H7 (cell line): ENCODE measurements around the gene VSTM2B. TPM values are rescaled to one million over a fixed set of nuclear protein-coding genes. Genes with fewer than 3 reads are reported as not detected.

Source experiments
- DNase-seq: peaks from one replicate; pipeline ENCODE4 v3.0.0; 2012
- H3K27me3 ChIP-seq: 2 replicates; pipeline ENCODE4 v1.6.0; 2011; ENCODE audit warnings: mild to moderate bottlenecking, low read length; ENCODE audit not compliant: control insufficient read depth, insufficient read depth
- H3K36me3 ChIP-seq: replicated peaks from 2 replicates; pipeline ENCODE4 v1.5.1; 2011; ENCODE audit warnings: low read length; ENCODE audit not compliant: control insufficient read depth, insufficient read depth
- H3K4me3 ChIP-seq: 2 replicates; pipeline ENCODE4 v1.5.1; 2011; ENCODE audit warnings: low read depth, mild to moderate bottlenecking, control low read depth, low read length, moderate library complexity; ENCODE audit not compliant: insufficient read depth
- total RNA-seq: library from RNA; depleted of rRNA; stranded (reverse); fragments of >200 nt; shearing (Covaris generic); gene quantifications from 2 replicates; pipeline ENCODE4 v1.2.3, GENCODE V29; 2014

Gene VSTM2B
- total RNA-seq, 1 experiment from 2014 or later, result 0.48 TPM

- Histone ChIP-seq H3K4me3 (no peak overlapping the region), H3K27me3 (no peaks in the 10 kb centered on the region), H3K36me3 (no peaks in the 10 kb centered on the region)
- DNase-seq, result peak; percentile 34
Measured at GRCh38 chr19:29563486-29564101, 37.8 kb downstream of the VSTM2B start.

- H3K36me3 ChIP-seq, result no peaks in the 10 kb centered on the region
- DNase-seq, result peak; percentile 41
- H3K4me3 ChIP-seq, result no peak overlapping the region
- H3K27me3 ChIP-seq, result no peaks in the 10 kb centered on the region
Measured at GRCh38 chr19:29564574-29565005, 38.8 kb downstream of the VSTM2B start.

- peak; percentile 39 for DNase-seq
- H3K4me3 ChIP-seq, result no peak overlapping the region
- H3K36me3 ChIP-seq, result no peaks in the 10 kb centered on the region
- no peaks in the 10 kb centered on the region for H3K27me3 ChIP-seq
Measured at GRCh38 chr19:29565171-29565570, 39.4 kb downstream of the VSTM2B start.

- H3K27me3 ChIP-seq, result no peaks in the 10 kb centered on the region
- no peak for DNase-seq
- no peaks in the 10 kb centered on the region for H3K36me3 ChIP-seq
- no peak overlapping the region for H3K4me3 ChIP-seq
Measured at GRCh38 chr19:29566496-29567054, 40.8 kb downstream of the VSTM2B start.

GRCh38 chr19:29567366-29567915 is 41.6 kb downstream of the VSTM2B start:
- Histone ChIP-seq H3K36me3 (no peaks in the 10 kb centered on the region), H3K27me3 (no peaks in the 10 kb centered on the region), H3K4me3 (no peak overlapping the region)
- no peak for DNase-seq

GRCh38 chr19:29568036-29569025 is 42.5 kb downstream of the VSTM2B start:
- peak; percentile 59 for DNase-seq
- no peaks in the 10 kb centered on the region for H3K36me3 ChIP-seq
- H3K27me3 ChIP-seq, result no peaks in the 10 kb centered on the region
- no peak overlapping the region for H3K4me3 ChIP-seq

GRCh38 chr19:29569038-29569911 is 43.5 kb downstream of the VSTM2B start:
- H3K4me3 ChIP-seq, result no peak overlapping the region
- H3K36me3 ChIP-seq, result no peaks in the 10 kb centered on the region
- no peaks in the 10 kb centered on the region for H3K27me3 ChIP-seq
- no peak for DNase-seq

- H3K36me3 ChIP-seq, result no peaks in the 10 kb centered on the region
- no peak for DNase-seq
- no peaks in the 10 kb centered on the region for H3K27me3 ChIP-seq
- no peak overlapping the region for H3K4me3 ChIP-seq
Measured at GRCh38 chr19:29571181-29571580, 45.4 kb downstream of the VSTM2B start.

GRCh38 chr19:29573486-29573885 is 47.7 kb downstream of the VSTM2B start:
- Histone ChIP-seq H3K36me3 (no peaks in the 10 kb centered on the region), H3K4me3 (no peak overlapping the region), H3K27me3 (0 out of 2 replicates have a peak, but pooled peaks cover 1% of the 10 kb centered on the region)
- DNase-seq, result no peak

- no peak for DNase-seq
- no peak overlapping the region for H3K4me3 ChIP-seq
- no peaks in the 10 kb centered on the region for H3K36me3 ChIP-seq
- H3K27me3 ChIP-seq, result 0 out of 2 replicates have a peak, but pooled peaks cover 1% of the 10 kb centered on the region
Measured at GRCh38 chr19:29574510-29574909, 48.7 kb downstream of the VSTM2B start.

GRCh38 chr19:29576046-29576606 is 50.3 kb downstream of the VSTM2B start:
- no peak for DNase-seq
- Histone ChIP-seq H3K36me3 (no peaks in the 10 kb centered on the region), H3K27me3 (0 out of 2 replicates have a peak, but pooled peaks cover 1% of the 10 kb centered on the region), H3K4me3 (no peak overlapping the region)

GRCh38 chr19:29576761-29577648 is 51.2 kb downstream of the VSTM2B start:
- H3K36me3 ChIP-seq, result no peaks in the 10 kb centered on the region
- 0 out of 2 replicates have a peak, but pooled peaks cover 1% of the 10 kb centered on the region for H3K27me3 ChIP-seq
- H3K4me3 ChIP-seq, result no peak overlapping the region
- no peak for DNase-seq

GRCh38 chr19:29577649-29577963 is 51.8 kb downstream of the VSTM2B start:
- no peak for DNase-seq
- Histone ChIP-seq H3K4me3 (no peak overlapping the region), H3K27me3 (0 out of 2 replicates have a peak, but pooled peaks cover 1% of the 10 kb centered on the region), H3K36me3 (no peaks in the 10 kb centered on the region)
